Hepatocyte (in vitro differentiated cells): Measurements from ENCODE around the gene SDE2. TPM values are rescaled to one million over a fixed set of nuclear protein-coding genes. Genes with fewer than 3 reads are reported as not detected.
"Not testable (repeated sequence)": the region's sequence is repeated elsewhere in the genome, so short reads cannot be mapped to it uniquely, and the experiment has no call there.

ENCODE experiments used
- DNase-seq: peaks from one replicate; pipeline ENCODE4 v3.0.0-alpha.2; 2016; ENCODE audit warnings: low spot score
- H2AFZ ChIP-seq: fragments of 200-600 bp; sonication (generic); 2 replicates; pipeline ENCODE4 v1.6.0; 2016; ENCODE audit warnings: antibody characterized with exemption, mild to moderate bottlenecking
- H3K27ac ChIP-seq: fragments of 200-600 bp; sonication (generic); 2 replicates; pipeline ENCODE4 v1.5.1; 2016; ENCODE audit warnings: mild to moderate bottlenecking
- H3K27me3 ChIP-seq: fragments of 200-600 bp; sonication (generic); 2 replicates; pipeline ENCODE4 v1.6.1; 2016
- H3K36me3 ChIP-seq: fragments of 200-600 bp; sonication (generic); replicated peaks from 2 replicates; pipeline ENCODE4 v1.5.1; 2016; ENCODE audit warnings: low read depth; ENCODE audit not compliant: insufficient read depth
- H3K4me1 ChIP-seq: fragments of 200-600 bp; sonication (generic); 2 replicates; pipeline ENCODE4 v1.5.1; 2016; ENCODE audit warnings: mild to moderate bottlenecking, moderate library complexity; ENCODE audit not compliant: insufficient read depth
- H3K4me2 ChIP-seq: fragments of 200-600 bp; sonication (generic); 2 replicates; pipeline ENCODE4 v1.6.0; 2016
- H3K4me3 ChIP-seq: fragments of 200-600 bp; sonication (generic); 2 replicates; pipeline ENCODE4 v1.5.1; 2016; ENCODE audit warnings: mild to moderate bottlenecking
- H3K79me2 ChIP-seq: fragments of 200-600 bp; sonication (generic); 2 replicates; pipeline ENCODE4 v1.6.0; 2017; ENCODE audit warnings: mild to moderate bottlenecking
- H3K9me2 ChIP-seq: fragments of 200-600 bp; sonication (generic); replicated peaks from 2 replicates; pipeline ENCODE4 v1.6.0; 2017; ENCODE audit warnings: mild to moderate bottlenecking; ENCODE audit not compliant: insufficient read depth
- H3K9me3 ChIP-seq: fragments of 200-600 bp; sonication (generic); 2 replicates; pipeline ENCODE4 v1.5.1; 2016; ENCODE audit warnings: low read depth, mild to moderate bottlenecking
- H4K20me1 ChIP-seq: fragments of 200-600 bp; sonication (generic); 2 replicates; pipeline ENCODE4 v1.6.0; 2016; ENCODE audit warnings: mild to moderate bottlenecking; ENCODE audit not compliant: insufficient read depth, poor library complexity, severe bottlenecking
- EZH2 ChIP-seq: fragments of 200-600 bp; sonication (generic); IDR thresholded peaks from 2 replicates; pipeline ENCODE4 v1.6.1; 2016; ENCODE audit warnings: antibody characterized with exemption, mild to moderate bottlenecking, borderline replicate concordance
- EZH2phosphoT487 ChIP-seq: fragments of 200-600 bp; sonication (generic); IDR thresholded peaks from one replicate; pipeline ENCODE4 v1.6.1; 2018; ENCODE audit warnings: antibody characterized with exemption, mild to moderate bottlenecking, low read depth, moderate library complexity; ENCODE audit not compliant: unreplicated experiment, severe bottlenecking
- WGBS: methylation state at CpG from one replicate; pipeline ENCODE4 v1.1.6; 2016; ENCODE audit warnings: low lambda C conversion rate; ENCODE audit errors: missing lambda C conversion rate; 5-methylcytosine and 5-hydroxymethylcytosine counted together
- polyA plus RNA-seq: library from polyadenylated mRNA; unstranded; fragments of >200 nt; fragmentation: Nextera tagmentation; extraction: Ambion mirVana; gene quantifications from 2 replicates; pipeline ENCODE4 v1.2.1, GENCODE V29; 2016
- total RNA-seq: library from RNA; depleted of rRNA; stranded (reverse); fragments of >200 nt; gene quantifications from 2 replicates; pipeline ENCODE4 v1.2.3, GENCODE V29; 2014
- TF ChIP-seq, protein P1 (sequence below): fragments of 200-600 bp; sonication (generic); IDR thresholded peaks from 2 replicates; pipeline ENCODE4 v1.5.1; 2016; ENCODE audit warnings: antibody characterized with exemption, mild to moderate bottlenecking; ENCODE audit not compliant: poor library complexity

SDE2 gene
- total and polyA plus RNA-seq, 2 experiments from 2014 or later: 14.6 to 27.3 TPM

- no peak overlapping the region for H3K27ac ChIP-seq
- H3K9me3 ChIP-seq: no peaks in the 10 kb centered on the region
- peak; percentile 36 for DNase-seq
- 54% methylated on average over 4 of the region's 4 CpGs for WGBS
- TF ChIP-seq EZH2 (no peak), EZH2phosphoT487 (no peak)
- TF ChIP-seq, protein P1, sequence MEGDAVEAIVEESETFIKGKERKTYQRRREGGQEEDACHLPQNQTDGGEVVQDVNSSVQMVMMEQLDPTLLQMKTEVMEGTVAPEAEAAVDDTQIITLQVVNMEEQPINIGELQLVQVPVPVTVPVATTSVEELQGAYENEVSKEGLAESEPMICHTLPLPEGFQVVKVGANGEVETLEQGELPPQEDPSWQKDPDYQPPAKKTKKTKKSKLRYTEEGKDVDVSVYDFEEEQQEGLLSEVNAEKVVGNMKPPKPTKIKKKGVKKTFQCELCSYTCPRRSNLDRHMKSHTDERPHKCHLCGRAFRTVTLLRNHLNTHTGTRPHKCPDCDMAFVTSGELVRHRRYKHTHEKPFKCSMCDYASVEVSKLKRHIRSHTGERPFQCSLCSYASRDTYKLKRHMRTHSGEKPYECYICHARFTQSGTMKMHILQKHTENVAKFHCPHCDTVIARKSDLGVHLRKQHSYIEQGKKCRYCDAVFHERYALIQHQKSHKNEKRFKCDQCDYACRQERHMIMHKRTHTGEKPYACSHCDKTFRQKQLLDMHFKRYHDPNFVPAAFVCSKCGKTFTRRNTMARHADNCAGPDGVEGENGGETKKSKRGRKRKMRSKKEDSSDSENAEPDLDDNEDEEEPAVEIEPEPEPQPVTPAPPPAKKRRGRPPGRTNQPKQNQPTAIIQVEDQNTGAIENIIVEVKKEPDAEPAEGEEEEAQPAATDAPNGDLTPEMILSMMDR: no peak
- H3K4me1 ChIP-seq: peaks cover 8% of the 10 kb centered on the region
- peaks cover 12% of the 10 kb centered on the region for H3K79me2 ChIP-seq
- no peaks in the 10 kb centered on the region for H3K27me3 ChIP-seq
- H3K36me3 ChIP-seq: no peaks in the 10 kb centered on the region
- H3K4me2 ChIP-seq: no peak overlapping the region
- no peak overlapping the region for H2AFZ ChIP-seq
- H3K9me2 ChIP-seq: no peaks in the 10 kb centered on the region
- H3K4me3 ChIP-seq: no peak overlapping the region
- H4K20me1 ChIP-seq: no peaks in the 10 kb centered on the region
Observed at GRCh38 chr1:226002667-226003501, 3.7 kb upstream of the SDE2 start.

- H3K9me2 ChIP-seq: no peaks in the 10 kb centered on the region
- no peaks in the 10 kb centered on the region for H3K27me3 ChIP-seq
- H3K4me3 ChIP-seq: no peak overlapping the region
- peaks cover 19% of the 10 kb centered on the region for H3K79me2 ChIP-seq
- no peak overlapping the region for H2AFZ ChIP-seq
- no peaks in the 10 kb centered on the region for H3K36me3 ChIP-seq
- H3K9me3 ChIP-seq: no peaks in the 10 kb centered on the region
- H3K4me1 ChIP-seq: peaks cover 13% of the 10 kb centered on the region
- H3K4me2 ChIP-seq: no peak overlapping the region
- DNase-seq: peak; percentile 37
- H3K27ac ChIP-seq: no peak overlapping the region
- no peak for TF ChIP-seq EZH2
- TF ChIP-seq EZH2phosphoT487: no peak
- TF ChIP-seq, protein P1: no peak
- 75% methylated on average over 9 of the region's 9 CpGs for WGBS
- no peaks in the 10 kb centered on the region for H4K20me1 ChIP-seq
Observed at GRCh38 chr1:226001963-226002666, 3.0 kb upstream of the SDE2 start.

GRCh38 chr1:226001088-226001487, 1.9 kb upstream of the SDE2 start:
- no peak overlapping the region for H3K4me3 ChIP-seq
- H3K79me2 ChIP-seq: peaks cover 30% of the 10 kb centered on the region
- H3K9me3 ChIP-seq: no peaks in the 10 kb centered on the region
- H3K4me2 ChIP-seq: no peak overlapping the region
- H3K36me3 ChIP-seq: no peaks in the 10 kb centered on the region
- no peak overlapping the region for H3K27ac ChIP-seq
- no peak for DNase-seq
- H2AFZ ChIP-seq: no peak overlapping the region
- WGBS: 93% methylated on average over 8 of the region's 8 CpGs
- no peaks in the 10 kb centered on the region for H3K9me2 ChIP-seq
- TF ChIP-seq, protein P1: no peak
- no peak for TF ChIP-seq EZH2phosphoT487
- no peak for TF ChIP-seq EZH2
- no peaks in the 10 kb centered on the region for H4K20me1 ChIP-seq
- peaks cover 13% of the 10 kb centered on the region for H3K4me1 ChIP-seq
- H3K27me3 ChIP-seq: no peaks in the 10 kb centered on the region

DNA sequence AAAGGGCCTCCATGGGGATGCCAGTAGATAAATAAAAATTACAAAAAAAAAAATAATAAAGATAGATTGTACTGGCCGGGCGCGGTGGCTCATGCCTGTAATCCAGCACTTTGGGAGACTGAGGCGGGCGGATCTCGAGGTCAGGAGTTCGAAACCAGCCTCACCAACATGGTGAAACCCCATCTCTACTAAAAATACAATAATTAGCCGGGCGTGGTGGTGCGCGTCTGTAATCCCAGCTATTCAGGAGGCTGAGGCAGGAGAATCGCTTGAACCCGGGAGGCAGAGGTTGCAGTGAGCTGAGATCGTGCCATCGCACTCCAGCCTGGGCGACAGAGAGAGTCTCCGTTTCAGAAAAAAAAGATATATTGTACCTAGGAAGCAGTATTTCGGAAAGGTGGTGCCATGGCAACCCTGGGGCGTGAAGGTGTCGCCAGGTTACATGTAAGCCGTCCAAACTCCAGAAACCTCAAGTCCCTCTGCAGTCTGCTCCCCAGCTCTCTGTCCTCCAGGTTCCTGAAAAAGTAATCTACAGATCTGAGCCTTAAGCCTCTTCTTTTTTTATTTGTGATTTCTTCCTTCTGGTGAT, 1.4 kb upstream of the SDE2 start:
- Histone ChIP-seq H3K4me2 (peak overlapping the region; percentile 78), H3K27ac (peak overlapping the region; percentile 97), H3K79me2 (peaks cover 35% of the 10 kb centered on the region), H3K4me1 (peaks cover 13% of the 10 kb centered on the region)
- H4K20me1 ChIP-seq, H2AFZ ChIP-seq, H3K4me3 ChIP-seq, H3K9me3 ChIP-seq, DNase-seq, H3K9me2 ChIP-seq, H3K36me3 ChIP-seq, H3K27me3 ChIP-seq: not testable (repeated sequence)
- WGBS: 95% methylated on average over 20 of the region's 21 CpGs
